ENCODE results near the gene PLPP7.
"Not testable (repeated sequence)": the region's sequence is repeated elsewhere in the genome, so short reads cannot be mapped to it uniquely, and the experiment has no call there.

Gene PLPP7

DNA sequence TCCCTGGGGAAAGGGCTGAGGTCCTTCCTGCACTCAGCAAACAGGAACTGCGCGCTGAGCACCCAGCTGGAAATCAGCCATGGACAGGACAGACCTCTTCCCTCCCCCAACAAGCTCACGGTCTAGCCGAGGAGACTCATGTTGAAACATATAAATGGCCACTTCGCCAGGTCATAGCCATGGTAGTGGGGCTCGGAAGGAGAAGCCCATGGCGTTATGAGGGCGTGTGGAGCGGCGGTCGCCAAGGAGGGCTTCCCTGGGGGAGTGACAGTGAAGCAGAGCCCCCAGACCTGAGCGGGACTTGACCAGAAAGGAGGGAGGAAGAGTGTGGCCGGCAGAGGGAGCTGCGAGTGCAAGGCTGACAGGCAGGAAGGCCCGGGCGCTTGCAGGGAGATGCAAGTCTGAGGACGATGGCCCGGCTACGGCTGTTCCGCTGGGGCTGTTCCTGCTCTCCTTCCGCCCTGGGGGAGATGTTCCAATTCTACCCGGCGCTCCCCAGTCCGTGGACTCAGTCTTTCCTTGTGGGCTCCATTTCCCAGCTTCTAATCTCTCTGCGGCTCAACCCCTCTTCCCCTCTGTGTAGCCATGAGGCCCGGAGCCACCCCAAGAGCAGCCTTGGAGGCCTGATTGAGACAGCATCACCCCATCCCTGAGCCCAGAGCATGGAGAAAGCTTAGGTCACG, 60.5 kb downstream of the PLPP7 start:
- H3K4me3 ChIP-seq (replicated peaks; ENCODE audit: low read depth, low read length), result peak overlapping the region; percentile 46
- peak; percentile 86 for TF ChIP-seq CTCF (IDR thresholded peaks at IDR 0.05; ENCODE audit: low read length, missing control alignments)
- peak; percentile 87 for DNase-seq (ENCODE audit: low read depth)

- not testable (repeated sequence) for H3K4me3 ChIP-seq (replicated peaks; ENCODE audit: low read depth, low read length)
- peak; percentile 20 for DNase-seq (ENCODE audit: low read depth)
These were observed 67.0 kb downstream of the PLPP7 start for GRCh38 chr9:131356479-131356878.

GRCh38 chr9:131358556-131358955, 69.0 kb downstream of the PLPP7 start:
- no peak for TF ChIP-seq CTCF (IDR thresholded peaks at IDR 0.05; ENCODE audit: low read length, missing control alignments)
- DNase-seq (ENCODE audit: low read depth), result no peak
- H3K4me3 ChIP-seq (replicated peaks; ENCODE audit: low read depth, low read length), result no peak overlapping the region
